HepG2 (cell line): Measurements from ENCODE around the gene SPHK2. TPM values are rescaled to one million over a fixed set of nuclear protein-coding genes. Genes with fewer than 3 reads are reported as not detected.

ENCODE experiments used
- BHLHE40 ChIP-seq: IDR thresholded peaks from 2 replicates; pipeline ENCODE4 v1.6.1; 2011; ENCODE audit warnings: low read length, improper control_type of control experiment
- E2F2 ChIP-seq: sonication (generic); formaldehyde crosslinking; IDR thresholded peaks from 2 replicates; pipeline ENCODE4 v1.4.0; 2020; ENCODE audit warnings: missing genetic modification reagents, borderline replicate concordance
- EP300 ChIP-seq, 3 experiments: sonication (generic) in 1 of 3; formaldehyde crosslinking in 1 of 3; IDR thresholded peaks; 2 replicates each; pipeline versions ENCODE4 v1.5.1 to v1.6.1; 2011 to 2020; ENCODE audit warnings: low read depth in 2 of 3, low read length in 2 of 3, borderline replicate concordance in 1 of 3, improper control_type of control experiment in 1 of 3, mild to moderate bottlenecking in 1 of 3, missing genetic modification reagents in 1 of 3, moderate library complexity in 1 of 3
- GPBP1L1 ChIP-seq: sonication (generic); formaldehyde crosslinking; IDR thresholded peaks from 2 replicates; pipeline ENCODE4 v1.5.0; 2020; ENCODE audit warnings: mild to moderate bottlenecking, missing genetic modification reagents
- HINFP ChIP-seq: sonication (generic); formaldehyde crosslinking; IDR thresholded peaks from 2 replicates; pipeline ENCODE4 v1.4.0; 2020; ENCODE audit warnings: low read depth, mild to moderate bottlenecking, missing genetic modification reagents
- KDM3A ChIP-seq: IDR thresholded peaks from 2 replicates; pipeline ENCODE4 v1.6.1; 2018; ENCODE audit warnings: low read depth, missing compliant biosample characterization
- LCORL ChIP-seq, 2 experiments: fragments of 450-650 bp in 1 of 2; sonication (generic) in 1 of 2; formaldehyde crosslinking in 1 of 2; IDR thresholded peaks; 2 replicates each; pipeline versions ENCODE4 v1.5.0 to v1.6.1; 2017 to 2020; ENCODE audit warnings: antibody characterized with exemption in 1 of 2, missing genetic modification reagents in 1 of 2
- NCOR1 ChIP-seq: fragments of 200-600 bp; sonication (generic); IDR thresholded peaks from 2 replicates; pipeline ENCODE4 v1.7.0; 2017; ENCODE audit warnings: antibody characterized with exemption, low read length, borderline replicate concordance
- NFRKB ChIP-seq: fragments of 450-650 bp; IDR thresholded peaks from 2 replicates; pipeline ENCODE4 v1.6.1; 2017
- RBAK ChIP-seq: sonication (generic); formaldehyde crosslinking; IDR thresholded peaks from 2 replicates; pipeline ENCODE4 v1.5.1; 2020; ENCODE audit warnings: mild to moderate bottlenecking, missing genetic modification reagents
- RBM22 ChIP-seq: fragments of 200-400 bp; formaldehyde crosslinking; optimal IDR thresholded peaks from 2 replicates; pipeline ENCODE3; 2017; ENCODE audit warnings: mild to moderate bottlenecking, low read length, moderate library complexity
- SYNCRIP ChIP-seq: fragments of 200-400 bp; formaldehyde crosslinking; IDR thresholded peaks from 2 replicates; pipeline ENCODE4 v1.6.1; 2018; ENCODE audit warnings: mild to moderate bottlenecking, low read depth, low read length; ENCODE audit not compliant: insufficient read depth
- ZFP37 ChIP-seq: sonication (generic); formaldehyde crosslinking; IDR thresholded peaks from 2 replicates; pipeline ENCODE4 v1.4.0; 2020; ENCODE audit warnings: missing genetic modification reagents, borderline replicate concordance
- ZMYM2 ChIP-seq: sonication (generic); formaldehyde crosslinking; IDR thresholded peaks from 2 replicates; pipeline ENCODE4 v1.8.0; 2022; ENCODE audit warnings: mild to moderate bottlenecking, missing genetic modification reagents
- ZNF143 ChIP-seq: sonication (generic); formaldehyde crosslinking; IDR thresholded peaks from 2 replicates; pipeline ENCODE4 v1.4.0; 2020; ENCODE audit warnings: missing genetic modification reagents
- ZNF225 ChIP-seq: sonication (generic); formaldehyde crosslinking; IDR thresholded peaks from 2 replicates; pipeline ENCODE4 v1.4.0; 2020; ENCODE audit warnings: mild to moderate bottlenecking, missing genetic modification reagents
- ZNF331 ChIP-seq: sonication (generic); formaldehyde crosslinking; IDR thresholded peaks from 2 replicates; pipeline ENCODE4 v1.4.0; 2020; ENCODE audit warnings: missing genetic modification reagents
- ZNF570 ChIP-seq: sonication (generic); formaldehyde crosslinking; IDR thresholded peaks from 2 replicates; pipeline ENCODE4 v1.4.0; 2020; ENCODE audit warnings: mild to moderate bottlenecking, missing genetic modification reagents, borderline replicate concordance
- polyA plus RNA-seq, 8 experiments: library from polyadenylated mRNA; depleted of rRNA in 3 of 8; stranded (reverse) in 7 of 8; unstranded in 1 of 8; fragments of >200 nt; fragmentation: Illumina TruSeq in 4 of 8; extraction: Trizol in 4 of 8; gene quantifications; 2 replicates each; pipeline versions ENCODE4 v1.2.1 to v1.2.3, GENCODE V29; 2011 to 2016; ENCODE audit warnings: low read depth in 4 of 8, missing spikeins in 1 of 8, mixed read lengths in 1 of 8; ENCODE audit not compliant: insufficient read depth in 1 of 8
- total RNA-seq, 5 experiments: library from RNA; depleted of rRNA; stranded (reverse); fragments of >200 nt; fragmentation: Illumina TruSeq; extraction: Trizol; gene quantifications; 2 replicates each; pipeline ENCODE4 v1.2.3, GENCODE V29; 2016; ENCODE audit warnings: low read depth in 1 of 5
- TF ChIP-seq, protein P1 (sequence below): sonication (generic); formaldehyde crosslinking; IDR thresholded peaks from 2 replicates; pipeline ENCODE4 v1.8.1; 2023; ENCODE audit warnings: mild to moderate bottlenecking, missing genetic modification reagents
- TF ChIP-seq, protein P2 (sequence below): sonication (generic); formaldehyde crosslinking; IDR thresholded peaks from 2 replicates; pipeline ENCODE4 v1.4.0; 2020; ENCODE audit warnings: missing genetic modification reagents, borderline replicate concordance

Gene SPHK2
- total and polyA plus RNA-seq, 2 of the 13 experiments (the other 11 are each of a cell fraction or from before 2014, with no cell fraction given) = 2.9 to 14.4 TPM

GRCh38 chr19:48624067-48624594 lies 4.8 kb downstream of the SPHK2 start (continued):
- no peak for TF ChIP-seq HINFP (CRISPR knock-in tag)
- TF ChIP-seq ZNF331 (CRISPR knock-in tag) = no peak
- TF ChIP-seq ZNF570 (CRISPR knock-in tag) = no peak
- TF ChIP-seq KDM3A (CRISPR knock-in tag) = no peak
- TF ChIP-seq, protein P1, sequence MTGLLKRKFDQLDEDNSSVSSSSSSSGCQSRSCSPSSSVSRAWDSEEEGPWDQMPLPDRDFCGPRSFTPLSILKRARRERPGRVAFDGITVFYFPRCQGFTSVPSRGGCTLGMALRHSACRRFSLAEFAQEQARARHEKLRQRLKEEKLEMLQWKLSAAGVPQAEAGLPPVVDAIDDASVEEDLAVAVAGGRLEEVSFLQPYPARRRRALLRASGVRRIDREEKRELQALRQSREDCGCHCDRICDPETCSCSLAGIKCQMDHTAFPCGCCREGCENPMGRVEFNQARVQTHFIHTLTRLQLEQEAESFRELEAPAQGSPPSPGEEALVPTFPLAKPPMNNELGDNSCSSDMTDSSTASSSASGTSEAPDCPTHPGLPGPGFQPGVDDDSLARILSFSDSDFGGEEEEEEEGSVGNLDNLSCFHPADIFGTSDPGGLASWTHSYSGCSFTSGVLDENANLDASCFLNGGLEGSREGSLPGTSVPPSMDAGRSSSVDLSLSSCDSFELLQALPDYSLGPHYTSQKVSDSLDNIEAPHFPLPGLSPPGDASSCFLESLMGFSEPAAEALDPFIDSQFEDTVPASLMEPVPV = no peak
- no peak for TF ChIP-seq GPBP1L1 (CRISPR knock-in tag)
- TF ChIP-seq NCOR1 = no peak
- TF ChIP-seq LCORL (IDR thresholded peaks at IDR 0.05) = no peak
- 0 out of 2 replicates have a peak, but pooled peaks have one; percentile 54 for TF ChIP-seq LCORL (CRISPR knock-in tag; IDR thresholded peaks at IDR 0.05)
- TF ChIP-seq E2F2 (CRISPR knock-in tag) = no peak
- peak; percentile 40; the same call in 1 of the 2 replicates for TF ChIP-seq ZNF143 (CRISPR knock-in tag)
- no peak for TF ChIP-seq SYNCRIP
- TF ChIP-seq ZMYM2 = no peak
- TF ChIP-seq, protein P2, sequence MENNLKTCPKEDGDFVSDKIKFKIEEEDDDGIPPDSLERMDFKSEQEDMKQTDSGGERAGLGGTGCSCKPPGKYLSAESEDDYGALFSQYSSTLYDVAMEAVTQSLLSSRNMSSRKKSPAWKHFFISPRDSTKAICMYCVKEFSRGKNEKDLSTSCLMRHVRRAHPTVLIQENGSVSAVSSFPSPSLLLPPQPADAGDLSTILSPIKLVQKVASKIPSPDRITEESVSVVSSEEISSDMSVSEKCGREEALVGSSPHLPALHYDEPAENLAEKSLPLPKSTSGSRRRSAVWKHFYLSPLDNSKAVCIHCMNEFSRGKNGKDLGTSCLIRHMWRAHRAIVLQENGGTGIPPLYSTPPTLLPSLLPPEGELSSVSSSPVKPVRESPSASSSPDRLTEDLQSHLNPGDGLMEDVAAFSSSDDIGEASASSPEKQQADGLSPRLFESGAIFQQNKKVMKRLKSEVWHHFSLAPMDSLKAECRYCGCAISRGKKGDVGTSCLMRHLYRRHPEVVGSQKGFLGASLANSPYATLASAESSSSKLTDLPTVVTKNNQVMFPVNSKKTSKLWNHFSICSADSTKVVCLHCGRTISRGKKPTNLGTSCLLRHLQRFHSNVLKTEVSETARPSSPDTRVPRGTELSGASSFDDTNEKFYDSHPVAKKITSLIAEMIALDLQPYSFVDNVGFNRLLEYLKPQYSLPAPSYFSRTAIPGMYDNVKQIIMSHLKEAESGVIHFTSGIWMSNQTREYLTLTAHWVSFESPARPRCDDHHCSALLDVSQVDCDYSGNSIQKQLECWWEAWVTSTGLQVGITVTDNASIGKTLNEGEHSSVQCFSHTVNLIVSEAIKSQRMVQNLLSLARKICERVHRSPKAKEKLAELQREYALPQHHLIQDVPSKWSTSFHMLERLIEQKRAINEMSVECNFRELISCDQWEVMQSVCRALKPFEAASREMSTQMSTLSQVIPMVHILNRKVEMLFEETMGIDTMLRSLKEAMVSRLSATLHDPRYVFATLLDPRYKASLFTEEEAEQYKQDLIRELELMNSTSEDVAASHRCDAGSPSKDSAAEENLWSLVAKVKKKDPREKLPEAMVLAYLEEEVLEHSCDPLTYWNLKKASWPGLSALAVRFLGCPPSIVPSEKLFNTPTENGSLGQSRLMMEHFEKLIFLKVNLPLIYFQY (CRISPR knock-in tag) = no peak
- no peak for TF ChIP-seq NFRKB
- TF ChIP-seq BHLHE40 = no peak
- no peak for TF ChIP-seq RBAK (CRISPR knock-in tag)
- TF ChIP-seq RBM22 = no peak
- TF ChIP-seq ZFP37 (CRISPR knock-in tag) = no peak
- no peak for TF ChIP-seq ZNF225 (CRISPR knock-in tag)
- TF ChIP-seq EP300 (IDR thresholded peaks at IDR 0.05; ENCODE audit: low read depth in 2 of 2, low read length in 2 of 2) = 0 out of 4 replicates have a peak, but pooled peaks of 1 of the 2 experiments have one; percentile 9
- TF ChIP-seq EP300 (CRISPR knock-in tag; IDR thresholded peaks at IDR 0.05; ENCODE audit: borderline replicate concordance) = no peak
